Activated CD8-positive, alpha-beta T cell treated with anti-CD3 and anti-CD28 coated beads for 36 hours (primary cell): ENCODE data around the gene CTR9. TPM values are rescaled to one million over a fixed set of nuclear protein-coding genes. Genes with fewer than 3 reads are reported as not detected.

ENCODE experiments used
- ATAC-seq: fragments of 200-7000 bp; cut with Tn5 transposase; one replicate; pipeline ENCODE4 v1.10.0; 2021; ENCODE audit warnings: mild to moderate bottlenecking, moderate library complexity
- CTCF ChIA-PET: fragments of 350-600 bp; sonication (Branson Sonifier 250); formaldehyde crosslinking; loops from one replicate; lab custom pipeline; 2021; ENCODE audit warnings: antibody characterized with exemption; lab: Charles Lee
- POLR2A ChIA-PET: fragments of 350-600 bp; sonication (Branson Sonifier 250); formaldehyde crosslinking; loops from one replicate; lab custom pipeline; 2021; ENCODE audit warnings: antibody characterized with exemption; lab: Charles Lee
- DNase-seq: peaks from one replicate; pipeline ENCODE4 v3.0.0-alpha.2; 2020
- H3K27ac Mint-ChIP-seq: one replicate; pipeline ENCODE4 v1.8.0; 2021; ENCODE audit warnings: mild to moderate bottlenecking, mixed read lengths
- H3K27me3 Mint-ChIP-seq: one replicate; pipeline ENCODE4 v1.8.0; 2021; ENCODE audit warnings: mixed read lengths
- H3K36me3 Mint-ChIP-seq: one replicate; pipeline ENCODE4 v1.8.0; 2021; ENCODE audit warnings: low read depth, mixed read lengths
- H3K4me1 Mint-ChIP-seq: one replicate; pipeline ENCODE4 v1.8.0; 2021; ENCODE audit warnings: low read depth, mixed read lengths
- H3K4me3 Mint-ChIP-seq: one replicate; pipeline ENCODE4 v1.8.0; 2021; ENCODE audit warnings: mild to moderate bottlenecking, moderate library complexity, mixed read lengths
- H3K9me3 Mint-ChIP-seq: one replicate; pipeline ENCODE4 v1.8.0; 2021; ENCODE audit warnings: mixed read lengths
- intact Hi-C: fragments of 100-400 bp; cut with micrococcal nuclease; formaldehyde crosslinking; loops from one replicate; pipeline ENCODE4 v1.10.0; 2022
- total RNA-seq, 2 experiments: library from RNA; stranded (reverse); gene quantifications; one replicate each; pipeline ENCODE4 v1.2.3, GENCODE V29; 2021
- TF ChIP-seq, protein P1 (sequence below): fragments of 200-600 bp; IDR thresholded peaks from one replicate; pipeline ENCODE4 v1.8.0; 2022; ENCODE audit warnings: antibody characterized with exemption, mild to moderate bottlenecking

The CTR9 gene
- total RNA-seq, 2 experiments from 2014 or later = 35.9 to 37.1 TPM

DNA sequence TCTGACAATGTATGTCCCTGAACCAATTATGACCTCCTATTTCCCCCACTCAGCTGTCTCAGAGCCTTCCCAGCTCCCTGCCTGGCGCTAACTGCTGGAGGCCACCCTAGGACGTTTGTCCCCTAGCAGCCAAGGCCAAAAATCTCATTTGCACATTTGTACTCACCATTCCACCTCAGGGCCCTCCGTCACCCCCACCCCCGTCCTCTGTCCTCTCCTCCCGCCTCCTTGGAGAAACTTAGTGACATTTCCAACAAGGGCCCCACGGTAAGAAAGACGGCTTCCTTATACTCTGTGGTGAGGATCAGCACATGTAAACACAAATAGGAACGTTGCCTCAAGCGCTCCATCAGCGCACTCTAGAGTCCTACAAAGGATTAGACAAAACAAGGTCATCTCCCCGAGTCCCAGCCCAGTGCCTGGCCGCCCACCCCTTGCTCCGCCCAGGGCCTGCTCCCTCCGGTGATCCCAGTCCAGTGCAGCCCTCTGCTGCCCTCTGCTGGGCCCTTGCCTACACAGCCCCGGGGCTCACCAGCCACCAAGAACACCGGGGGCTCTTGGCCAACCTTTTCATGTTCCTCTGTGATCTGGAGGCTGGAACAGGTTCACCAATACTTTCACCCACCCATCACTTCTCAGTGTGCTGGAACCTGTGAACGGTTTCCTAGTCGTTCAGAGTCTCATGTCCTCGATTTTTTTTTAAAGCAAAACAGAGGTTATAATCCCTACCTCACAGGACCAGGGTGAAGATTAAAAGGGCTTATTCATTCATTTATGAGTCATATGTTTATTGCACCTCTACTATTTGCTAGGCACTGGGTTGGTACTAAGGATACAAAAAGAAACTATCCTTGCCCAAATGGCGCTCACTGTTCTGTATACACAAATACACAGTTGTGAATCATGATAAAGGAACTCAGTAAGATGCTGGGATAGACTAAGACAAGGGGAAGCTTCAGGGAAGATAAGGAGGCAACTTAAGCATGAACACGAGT, 15.3 kb upstream of the CTR9 start:
- Mint-ChIP-seq H3K27ac (no peak overlapping the region), H3K4me1 (peaks cover 9% of the 10 kb centered on the region), H3K9me3 (no peaks in the 10 kb centered on the region), H3K4me3 (no peak overlapping the region), H3K27me3 (peaks cover 1% of the 10 kb centered on the region), H3K36me3 (no peaks in the 10 kb centered on the region)
- ChIA-PET POLR2A (no interaction called here), CTCF (interaction anchor here (0.6 to 5.8 kb wide), 10 partner anchors 11 to 333 kb away, joined by 3 to 39 read pairs (median 4); no protein-coding TSS in a partner anchor)
- intact Hi-C loops = loop anchor here (1.0 to 10.0 kb wide), 3 partner anchors 81 to 322 kb away; no protein-coding TSS in a partner anchor
- TF ChIP-seq, protein P1, sequence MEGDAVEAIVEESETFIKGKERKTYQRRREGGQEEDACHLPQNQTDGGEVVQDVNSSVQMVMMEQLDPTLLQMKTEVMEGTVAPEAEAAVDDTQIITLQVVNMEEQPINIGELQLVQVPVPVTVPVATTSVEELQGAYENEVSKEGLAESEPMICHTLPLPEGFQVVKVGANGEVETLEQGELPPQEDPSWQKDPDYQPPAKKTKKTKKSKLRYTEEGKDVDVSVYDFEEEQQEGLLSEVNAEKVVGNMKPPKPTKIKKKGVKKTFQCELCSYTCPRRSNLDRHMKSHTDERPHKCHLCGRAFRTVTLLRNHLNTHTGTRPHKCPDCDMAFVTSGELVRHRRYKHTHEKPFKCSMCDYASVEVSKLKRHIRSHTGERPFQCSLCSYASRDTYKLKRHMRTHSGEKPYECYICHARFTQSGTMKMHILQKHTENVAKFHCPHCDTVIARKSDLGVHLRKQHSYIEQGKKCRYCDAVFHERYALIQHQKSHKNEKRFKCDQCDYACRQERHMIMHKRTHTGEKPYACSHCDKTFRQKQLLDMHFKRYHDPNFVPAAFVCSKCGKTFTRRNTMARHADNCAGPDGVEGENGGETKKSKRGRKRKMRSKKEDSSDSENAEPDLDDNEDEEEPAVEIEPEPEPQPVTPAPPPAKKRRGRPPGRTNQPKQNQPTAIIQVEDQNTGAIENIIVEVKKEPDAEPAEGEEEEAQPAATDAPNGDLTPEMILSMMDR = peak; percentile 92
- ATAC-seq = peak; percentile 100
- peak; percentile 96 for DNase-seq

DNA sequence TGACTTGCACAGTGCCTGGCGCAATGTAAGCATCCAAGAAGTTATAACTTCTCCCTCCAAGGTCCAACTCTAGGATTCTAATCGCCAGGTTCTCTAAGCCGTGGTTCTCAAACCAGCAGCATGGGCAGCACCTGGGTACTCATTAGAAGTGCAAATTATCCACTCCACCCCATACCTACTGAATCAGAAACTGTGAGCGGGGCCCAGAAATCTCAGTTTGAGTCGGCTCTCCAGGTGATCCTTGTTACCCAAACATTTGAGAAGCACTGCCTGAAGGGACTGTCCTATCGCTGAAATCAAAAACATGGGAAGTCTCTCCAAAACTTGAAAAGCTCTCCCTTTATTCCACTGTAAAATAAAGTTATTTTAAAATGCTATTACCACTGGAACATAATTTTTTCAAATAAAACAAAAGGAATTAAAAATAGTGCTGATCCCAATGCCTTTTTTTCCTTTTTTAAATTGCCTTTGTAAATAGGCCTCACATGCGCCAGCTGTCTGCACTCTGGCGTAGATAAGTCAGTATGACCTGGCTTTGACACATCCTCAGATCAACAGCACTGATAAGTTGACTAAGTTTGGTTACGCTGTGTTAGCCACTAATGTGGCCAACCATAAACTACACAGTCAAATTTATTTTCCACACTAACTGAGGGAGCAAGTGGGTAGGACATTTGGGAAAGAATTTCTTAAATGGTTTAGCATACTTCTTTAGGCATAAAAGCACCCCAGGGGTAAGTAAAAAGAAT, 8.4 kb upstream of the CTR9 start:
- Mint-ChIP-seq H3K4me1 (peaks cover 32% of the 10 kb centered on the region), H3K27me3 (no peaks in the 10 kb centered on the region), H3K9me3 (no peaks in the 10 kb centered on the region), H3K27ac (peak overlapping the region; percentile 52), H3K36me3 (no peaks in the 10 kb centered on the region), H3K4me3 (peak overlapping the region; percentile 34)
- ChIA-PET POLR2A (interaction anchor here (0.6 kb wide), 1 partner anchor 334 kb away, joined by 3 read pairs; no protein-coding TSS in a partner anchor), CTCF (interaction anchor here (1.0 to 2.7 kb wide), 7 partner anchors 8 to 337 kb away, joined by 3 to 12 read pairs (median 4); partner anchors contain the start of genes CTR9 and RNF141)
- ATAC-seq (peak; percentile 84), DNase-seq (peak; percentile 59)
- TF ChIP-seq, protein P1 = no peak
- intact Hi-C loops = no loop called here

DNA sequence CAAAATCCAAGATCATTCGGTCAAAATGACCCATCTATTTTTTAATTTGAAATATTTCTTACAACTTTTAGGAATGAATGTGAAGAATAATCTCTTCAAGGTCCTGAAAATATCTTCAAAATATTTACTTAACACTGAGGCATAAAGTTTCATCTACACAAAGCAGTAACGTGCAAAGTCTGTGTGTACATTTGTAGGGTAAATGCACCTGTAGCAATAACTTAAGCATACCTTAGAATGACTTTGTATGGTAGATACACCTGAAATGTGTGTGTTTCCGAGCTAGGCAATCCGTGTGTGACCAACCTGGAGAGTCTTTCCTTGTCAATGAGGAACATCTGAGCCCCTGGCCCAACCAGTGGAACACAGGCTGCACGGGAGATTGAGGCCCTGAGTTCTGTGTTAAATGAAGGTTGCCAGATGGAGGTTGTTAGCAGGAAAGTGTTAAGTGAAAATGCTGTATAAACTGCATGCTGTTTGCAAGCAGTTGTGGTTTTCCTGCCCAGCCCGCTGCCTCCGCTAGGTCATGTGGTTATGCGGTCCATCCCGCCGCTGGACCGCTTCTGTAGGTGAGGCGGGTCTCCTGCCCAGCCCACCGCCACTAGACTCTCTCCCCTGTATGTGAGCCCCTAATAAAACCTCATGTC, 7.6 kb upstream of the CTR9 start:
- ATAC-seq = peak; percentile 9
- Mint-ChIP-seq H3K27me3 (no peaks in the 10 kb centered on the region), H3K27ac (peak overlapping the region; percentile 64), H3K9me3 (no peaks in the 10 kb centered on the region), H3K4me3 (peak overlapping the region; percentile 26), H3K4me1 (peaks cover 35% of the 10 kb centered on the region), H3K36me3 (no peaks in the 10 kb centered on the region)
- TF ChIP-seq, protein P1 = no peak
- ChIA-PET CTCF (interaction anchor here (2.2 kb wide), 1 partner anchor 7 kb away, joined by 7 read pairs; the partner anchor contains the start of gene CTR9), POLR2A (interaction anchor here (0.6 kb wide), 1 partner anchor 335 kb away, joined by 3 read pairs; no protein-coding TSS in a partner anchor)
- peak; percentile 51 for DNase-seq
- intact Hi-C loops = no loop called here

DNA sequence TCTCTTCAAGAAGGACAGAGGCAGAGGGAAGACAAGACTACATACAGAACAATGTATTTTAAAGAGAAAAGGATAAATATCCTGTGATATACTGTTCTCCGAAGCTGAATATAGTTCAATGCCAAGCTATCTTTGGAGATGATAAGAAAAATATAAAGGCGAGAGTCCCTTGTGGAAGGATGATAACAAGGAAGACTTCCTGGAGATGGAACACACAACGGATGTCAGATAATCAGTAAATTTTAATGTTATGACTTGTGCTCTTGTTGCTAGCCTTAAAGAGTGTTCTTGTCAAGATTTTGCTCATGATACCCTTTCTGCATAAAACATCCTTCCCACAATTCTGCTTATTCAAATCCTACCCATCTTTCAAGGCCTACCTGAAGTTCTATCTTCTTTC, 6.8 kb upstream of the CTR9 start:
- H3K36me3 Mint-ChIP-seq = no peaks in the 10 kb centered on the region
- H3K4me1 Mint-ChIP-seq = peaks cover 37% of the 10 kb centered on the region
- ChIA-PET POLR2A (no interaction called here), CTCF (no interaction called here)
- DNase-seq (no peak), ATAC-seq (no peak)
- no peaks in the 10 kb centered on the region for H3K9me3 Mint-ChIP-seq
- peak overlapping the region; percentile 64 for H3K27ac Mint-ChIP-seq
- no peaks in the 10 kb centered on the region for H3K27me3 Mint-ChIP-seq
- no peak overlapping the region for H3K4me3 Mint-ChIP-seq
- TF ChIP-seq, protein P1 = no peak
- intact Hi-C loops = no loop called here
